C4-2B (cell line): ENCODE measurements around the gene ADD1.

Source experiments
- ZFX ChIP-seq: fragments of 450-650 bp; IDR thresholded peaks from 2 replicates; pipeline ENCODE4 v1.6.1; 2017
- TF ChIP-seq, protein P1 (sequence below): fragments of 450-650 bp; conservative IDR thresholded peaks from 2 replicates; pipeline ENCODE4 v1.5.1; 2017; ENCODE audit warnings: mild to moderate bottlenecking

DNA sequence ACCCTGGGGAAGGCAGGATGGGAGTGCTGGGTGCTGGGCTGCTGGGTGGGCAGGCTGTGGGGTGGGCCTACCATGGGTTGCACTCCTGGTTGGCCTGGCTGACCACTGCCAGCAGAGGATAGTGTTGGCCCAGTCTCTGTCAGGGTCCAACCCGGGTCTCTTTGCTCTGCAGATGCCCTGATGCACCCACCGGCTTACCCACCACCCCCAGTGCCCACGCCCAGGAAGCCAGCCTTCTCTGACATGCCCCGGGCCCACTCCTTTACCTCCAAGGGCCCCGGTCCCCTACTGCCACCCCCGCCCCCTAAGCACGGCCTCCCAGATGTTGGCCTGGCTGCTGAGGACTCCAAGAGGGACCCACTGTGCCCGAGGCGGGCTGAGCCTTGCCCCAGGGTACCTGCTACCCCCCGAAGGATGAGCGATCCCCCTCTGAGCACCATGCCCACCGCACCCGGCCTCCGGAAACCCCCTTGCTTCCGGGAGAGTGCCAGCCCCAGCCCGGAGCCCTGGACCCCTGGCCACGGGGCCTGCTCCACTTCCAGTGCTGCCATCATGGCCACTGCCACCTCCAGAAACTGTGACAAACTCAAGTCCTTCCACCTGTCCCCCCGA lies 14.2 kb upstream of the ADD1 start:
- TF ChIP-seq, protein P1, sequence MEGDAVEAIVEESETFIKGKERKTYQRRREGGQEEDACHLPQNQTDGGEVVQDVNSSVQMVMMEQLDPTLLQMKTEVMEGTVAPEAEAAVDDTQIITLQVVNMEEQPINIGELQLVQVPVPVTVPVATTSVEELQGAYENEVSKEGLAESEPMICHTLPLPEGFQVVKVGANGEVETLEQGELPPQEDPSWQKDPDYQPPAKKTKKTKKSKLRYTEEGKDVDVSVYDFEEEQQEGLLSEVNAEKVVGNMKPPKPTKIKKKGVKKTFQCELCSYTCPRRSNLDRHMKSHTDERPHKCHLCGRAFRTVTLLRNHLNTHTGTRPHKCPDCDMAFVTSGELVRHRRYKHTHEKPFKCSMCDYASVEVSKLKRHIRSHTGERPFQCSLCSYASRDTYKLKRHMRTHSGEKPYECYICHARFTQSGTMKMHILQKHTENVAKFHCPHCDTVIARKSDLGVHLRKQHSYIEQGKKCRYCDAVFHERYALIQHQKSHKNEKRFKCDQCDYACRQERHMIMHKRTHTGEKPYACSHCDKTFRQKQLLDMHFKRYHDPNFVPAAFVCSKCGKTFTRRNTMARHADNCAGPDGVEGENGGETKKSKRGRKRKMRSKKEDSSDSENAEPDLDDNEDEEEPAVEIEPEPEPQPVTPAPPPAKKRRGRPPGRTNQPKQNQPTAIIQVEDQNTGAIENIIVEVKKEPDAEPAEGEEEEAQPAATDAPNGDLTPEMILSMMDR: no peak
- TF ChIP-seq ZFX: no peak
